Neuronal stem cell (in vitro differentiated cells): Measurements from ENCODE around the gene RASSF5.

Experiments
- DNase-seq: peaks from one replicate; pipeline ENCODE4 v3.0.0-alpha.2; 2013; ENCODE audit warnings: low spot score
- H2AFZ ChIP-seq: one replicate; pipeline ENCODE4 v1.6.1; 2013; ENCODE audit warnings: mild to moderate bottlenecking, low read length, inconsistent platforms
- H2AK5ac ChIP-seq: 2 replicates; pipeline ENCODE4 v1.6.1; 2013; ENCODE audit warnings: low read depth, mild to moderate bottlenecking, inconsistent platforms, low read length, moderate library complexity, mixed read lengths
- H2BK120ac ChIP-seq: 2 replicates; pipeline ENCODE4 v1.6.1; 2013; ENCODE audit warnings: low read depth, mild to moderate bottlenecking, inconsistent platforms, low read length, moderate library complexity, mixed read lengths
- H2BK12ac ChIP-seq: one replicate; pipeline ENCODE4 v1.6.1; 2013; ENCODE audit warnings: low read length, inconsistent platforms
- H2BK15ac ChIP-seq: 2 replicates; pipeline ENCODE4 v1.6.1; 2013; ENCODE audit warnings: mild to moderate bottlenecking, low read length, inconsistent platforms, mixed read lengths
- H2BK5ac ChIP-seq: one replicate; pipeline ENCODE4 v1.6.1; 2013; ENCODE audit warnings: inconsistent platforms, mild to moderate bottlenecking, low read length, moderate library complexity
- H3K14ac ChIP-seq: one replicate; pipeline ENCODE4 v1.6.1; 2013; ENCODE audit warnings: low read length, inconsistent platforms
- H3K18ac ChIP-seq: 2 replicates; pipeline ENCODE4 v1.6.1; 2013; ENCODE audit warnings: low read length, inconsistent platforms
- H3K23ac ChIP-seq: 2 replicates; pipeline ENCODE4 v1.6.1; 2013; ENCODE audit warnings: low read depth, mild to moderate bottlenecking, mixed read lengths, low read length, inconsistent platforms; ENCODE audit not compliant: poor library complexity
- H3K27ac ChIP-seq: replicated peaks from 3 replicates; pipeline ENCODE4 v1.5.1; 2013; ENCODE audit warnings: low read length, inconsistent platforms
- H3K27me3 ChIP-seq, 3 experiments: 2 replicates each; pipeline ENCODE4 v1.6.1; 2013; ENCODE audit warnings: low read length in 3 of 3, mild to moderate bottlenecking in 2 of 3, inconsistent platforms in 1 of 3, low read depth in 1 of 3, mixed read lengths in 1 of 3, moderate library complexity in 1 of 3; ENCODE audit not compliant: control insufficient read depth in 3 of 3, insufficient read depth in 3 of 3
- H3K36me3 ChIP-seq, 2 donors: replicated peaks in 1 of 2; 2 replicates each; pipeline ENCODE4 v1.6.1; 2013; ENCODE audit warnings: low read length in 2 of 2; ENCODE audit not compliant: control insufficient read depth in 2 of 2, insufficient read depth in 2 of 2
- H3K4ac ChIP-seq: 2 replicates; pipeline ENCODE4 v1.6.1; 2013; ENCODE audit warnings: inconsistent platforms, mild to moderate bottlenecking, low read length, moderate library complexity
- H3K4me1 ChIP-seq, 2 donors: 1 replicate in 1 of 2; 2 replicates in 1 of 2; pipeline ENCODE4 v1.6.1; 2013; ENCODE audit warnings: low read length in 2 of 2, low read depth in 1 of 2; ENCODE audit not compliant: control insufficient read depth in 2 of 2, insufficient read depth in 1 of 2
- H3K4me2 ChIP-seq: one replicate; pipeline ENCODE4 v1.6.1; 2013; ENCODE audit warnings: mild to moderate bottlenecking, low read length, inconsistent platforms; ENCODE audit not compliant: insufficient read depth, poor library complexity, severe bottlenecking
- H3K4me3 ChIP-seq, 2 donors: 2 replicates each; pipeline ENCODE4 v1.5.1; 2013; ENCODE audit warnings: low read length in 2 of 2, mild to moderate bottlenecking in 2 of 2, inconsistent platforms in 1 of 2, moderate library complexity in 1 of 2
- H3K79me1 ChIP-seq: one replicate; pipeline ENCODE4 v1.6.1; 2013; ENCODE audit warnings: low read depth, mild to moderate bottlenecking, inconsistent platforms, low read length, moderate library complexity
- H3K9ac ChIP-seq: one replicate; pipeline ENCODE4 v1.6.1; 2013; ENCODE audit warnings: mild to moderate bottlenecking, low read depth, low read length, inconsistent platforms; ENCODE audit not compliant: poor library complexity
- H3K9me3 ChIP-seq, 2 donors: replicated peaks in 1 of 2; 2 replicates each; pipeline versions ENCODE3 to v1.6.1; 2013; ENCODE audit warnings: low read length in 2 of 2, mild to moderate bottlenecking in 2 of 2, inconsistent platforms in 1 of 2, low read depth in 1 of 2, mixed read lengths in 1 of 2, moderate library complexity in 1 of 2; ENCODE audit not compliant: control insufficient read depth in 2 of 2, insufficient read depth in 1 of 2
- H4K8ac ChIP-seq: one replicate; pipeline ENCODE4 v1.6.1; 2013; ENCODE audit warnings: low read depth, mild to moderate bottlenecking, inconsistent platforms, low read length, moderate library complexity
- H4K91ac ChIP-seq: one replicate; pipeline ENCODE4 v1.6.1; 2013; ENCODE audit warnings: low read length, low read depth, mild to moderate bottlenecking, inconsistent platforms; ENCODE audit not compliant: poor library complexity
- WGBS, 2 donors: extraction: QIAGEN DNeasy Blood & Tissue Kit; methylation state at CpG; one replicate each; pipeline ENCODE4 v1.1.7; 2013; ENCODE audit warnings: missing lambda C conversion rate in 2 of 2, mixed read lengths in 1 of 2; ENCODE audit not compliant: insufficient read length in 2 of 2, insufficient replicate concordance in 1 of 2; ENCODE audit errors: extremely low coverage in 2 of 2; 5-methylcytosine and 5-hydroxymethylcytosine counted together

Gene RASSF5

DNA sequence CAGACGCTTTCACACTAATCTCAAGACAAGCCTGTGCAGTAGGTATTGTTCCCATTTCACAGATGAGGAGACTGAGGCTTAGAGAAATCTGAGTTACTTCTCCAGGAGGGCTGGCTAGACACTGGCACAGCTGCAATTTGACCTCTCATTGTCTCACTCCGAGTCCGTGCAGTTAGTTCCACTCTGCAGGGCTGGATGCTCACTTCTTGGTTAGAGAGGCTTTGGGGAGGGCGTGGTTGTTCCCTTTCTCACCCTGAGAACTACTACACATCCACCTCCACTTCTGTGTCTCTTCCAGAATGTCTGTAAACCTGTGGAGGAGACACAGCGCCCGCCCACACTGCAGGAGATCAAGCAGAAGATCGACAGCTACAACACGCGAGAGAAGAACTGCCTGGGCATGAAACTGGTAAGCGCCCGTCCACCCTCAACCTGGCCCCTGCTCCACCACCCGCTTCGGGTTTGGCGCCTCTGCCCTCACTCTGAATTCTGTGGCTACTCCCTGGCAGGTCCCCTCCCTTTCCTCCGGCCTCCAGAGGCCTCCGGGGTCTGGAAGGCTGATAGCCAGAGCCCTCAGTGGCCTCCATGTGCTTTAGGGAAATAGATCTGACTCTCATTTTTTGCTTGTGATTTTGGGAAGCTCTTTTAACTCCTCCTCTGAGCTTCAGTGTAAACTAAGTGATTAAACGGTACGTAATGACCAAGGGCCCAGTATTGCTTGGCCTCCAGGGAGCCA is 75.8 kb downstream of the RASSF5 start:
- Histone ChIP-seq H4K91ac (no peak overlapping the region), H3K27ac (no peak overlapping the region), H2BK12ac (no peak overlapping the region), H4K8ac (peak overlapping the region; percentile 74), H3K27me3 (peaks cover 0 to 5% (median 0%) of the 10 kb centered on the region in 3 experiments), H2BK15ac (no peak overlapping the region), H2AFZ (peak overlapping the region; percentile 26), H3K4me2 (no peak overlapping the region), H3K36me3 (no peaks in the 10 kb centered on the region), H3K23ac (peak overlapping the region; percentile 12), H3K4ac (no peak overlapping the region), H3K9me3 (no peaks in the 10 kb centered on the region), H3K9ac (no peak overlapping the region), H2BK5ac (no peak overlapping the region), H3K79me1 (no peaks in the 10 kb centered on the region), H3K4me3 (no peak overlapping the region), H3K4me1 (peaks cover 5 to 8% of the 10 kb centered on the region in 2 donors), H2AK5ac (peak overlapping the region; percentile 48), H3K18ac (peak overlapping the region; percentile 64), H3K14ac (no peak overlapping the region), H2BK120ac (no peak overlapping the region)
- WGBS, 2 donors = no CpG with 5 or more reads among the region's 18 CpGs
- DNase-seq = no peak

DNA sequence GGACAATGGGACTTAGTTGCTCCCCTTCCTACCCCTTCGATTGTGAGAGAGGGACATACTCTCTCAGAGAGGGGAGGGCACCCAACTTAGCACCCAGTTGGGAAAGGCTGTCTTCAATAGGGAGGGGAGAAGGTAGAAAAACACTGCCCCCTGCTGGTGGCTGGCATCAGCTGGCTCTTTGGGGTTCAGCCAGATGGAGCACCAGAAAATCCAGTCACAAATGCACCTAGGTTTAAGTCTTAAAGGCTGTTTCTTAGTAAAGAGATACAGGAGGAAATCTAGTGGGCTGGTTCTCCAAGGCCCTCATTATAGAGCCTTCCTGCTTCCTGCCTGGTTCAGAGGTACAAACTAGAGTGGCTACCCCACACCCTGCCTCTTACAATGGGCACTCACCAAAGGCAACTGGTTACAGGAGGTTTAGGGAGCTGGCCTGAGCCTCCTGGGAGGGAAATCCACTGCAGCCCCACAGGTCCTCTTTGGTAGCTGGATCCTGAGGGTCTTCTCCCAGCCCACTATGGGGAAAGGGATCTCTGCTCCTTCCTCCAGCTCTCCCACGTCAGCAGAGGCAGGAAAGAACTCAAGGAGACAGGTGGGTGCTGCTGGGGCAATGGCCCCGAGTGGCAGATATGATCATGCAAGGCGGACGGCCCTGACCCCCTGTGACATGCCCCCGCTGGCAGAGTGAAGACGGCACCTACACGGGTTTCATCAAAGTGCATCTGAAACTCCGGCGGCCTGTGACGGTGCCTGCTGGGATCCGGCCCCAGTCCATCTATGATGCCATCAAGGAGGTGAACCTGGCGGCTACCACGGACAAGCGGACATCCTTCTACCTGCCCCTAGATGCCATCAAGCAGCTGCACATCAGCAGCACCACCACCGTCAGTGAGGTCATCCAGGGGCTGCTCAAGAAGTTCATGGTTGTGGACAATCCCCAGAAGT is 76.6 kb downstream of the RASSF5 start:
- Histone ChIP-seq H3K4me3 (no peak overlapping the region), H3K14ac (peak overlapping the region; percentile 85), H2AFZ (peak overlapping the region; percentile 26), H2BK120ac (no peak overlapping the region), H3K36me3 (peaks cover 0 to 2% of the 10 kb centered on the region in 2 donors), H2BK5ac (no peak overlapping the region), H3K18ac (peak overlapping the region; percentile 40), H2BK12ac (no peak overlapping the region), H4K8ac (no peak overlapping the region), H3K9ac (no peak overlapping the region), H3K9me3 (no peaks in the 10 kb centered on the region), H3K4ac (no peak overlapping the region), H2AK5ac (no peak overlapping the region), H3K27me3 (peaks cover 0 to 5% (median 0%) of the 10 kb centered on the region in 3 experiments), H3K27ac (no peak overlapping the region), H3K4me1 (peaks cover 8 to 11% of the 10 kb centered on the region in 2 donors), H2BK15ac (peak overlapping the region; percentile 18), H3K79me1 (no peaks in the 10 kb centered on the region), H3K23ac (no peak overlapping the region), H4K91ac (no peak overlapping the region), H3K4me2 (no peak overlapping the region)
- WGBS, 2 donors = no CpG with 5 or more reads among the region's 16 CpGs
- peak; percentile 73 for DNase-seq

DNA sequence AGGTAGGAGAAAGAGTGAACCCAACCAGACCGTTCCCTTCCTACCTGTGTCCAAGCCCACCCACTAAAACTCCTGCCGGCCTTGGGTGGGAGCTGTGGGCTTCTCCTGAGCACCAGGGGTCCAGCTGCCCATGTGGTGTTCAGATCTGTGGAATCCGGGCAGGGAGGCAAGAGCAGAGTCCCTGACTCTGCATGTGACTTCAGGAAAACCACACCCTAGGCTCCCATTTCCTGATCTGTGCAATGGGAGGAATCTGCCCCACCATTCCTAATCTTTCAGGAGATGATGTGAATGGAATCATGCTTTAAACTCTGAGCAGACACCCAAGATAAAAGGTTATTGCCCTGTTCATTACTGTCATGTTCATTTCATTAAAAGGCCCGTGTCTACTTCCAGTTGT is 77.4 kb downstream of the RASSF5 start:
- H3K79me1 ChIP-seq = no peaks in the 10 kb centered on the region
- H2BK5ac ChIP-seq = no peak overlapping the region
- H3K14ac ChIP-seq = no peak overlapping the region
- no CpG with 5 or more reads among the region's 4 CpGs for WGBS, 2 donors
- no peak overlapping the region for H2AFZ ChIP-seq
- no peak overlapping the region for H3K4ac ChIP-seq
- no peak overlapping the region for H2AK5ac ChIP-seq
- H3K4me1 ChIP-seq = peaks cover 8 to 11% of the 10 kb centered on the region in 2 donors
- H4K91ac ChIP-seq = no peak overlapping the region
- H4K8ac ChIP-seq = no peak overlapping the region
- no peak overlapping the region for H3K18ac ChIP-seq
- no peak overlapping the region for H3K4me2 ChIP-seq
- peaks cover 0 to 4% (median 0%) of the 10 kb centered on the region in 3 experiments for H3K27me3 ChIP-seq
- no peak overlapping the region for H3K9ac ChIP-seq
- H3K36me3 ChIP-seq = peaks cover 0 to 9% of the 10 kb centered on the region in 2 donors
- H3K23ac ChIP-seq = no peak overlapping the region
- H3K9me3 ChIP-seq = no peaks in the 10 kb centered on the region
- no peak for DNase-seq
- H2BK120ac ChIP-seq = no peak overlapping the region
- H2BK15ac ChIP-seq = no peak overlapping the region
- H3K4me3 ChIP-seq = no peak overlapping the region
- H2BK12ac ChIP-seq = no peak overlapping the region
- H3K27ac ChIP-seq = no peak overlapping the region
